GM18517 (cell line): ENCODE results near the gene DISC1.
"Not testable (repeated sequence)": the region's sequence is repeated elsewhere in the genome, so short reads cannot be mapped to it uniquely, and the experiment has no call there.

ENCODE experiments used
- ATAC-seq: cut with Tn5 transposase; IDR thresholded peaks from one replicate; pipeline ENCODE4 v1.9.1; 2021; ENCODE audit warnings: mild to moderate bottlenecking, moderate library complexity; ENCODE audit not compliant: unreplicated experiment

The DISC1 gene

GRCh38 chr1:231605149-231606100 is 21.2 kb upstream of the DISC1 start:
- ATAC-seq = no peak

- ATAC-seq = no peak
Observed at GRCh38 chr1:231606712-231607111, 19.9 kb upstream of the DISC1 start.

- no peak for ATAC-seq
Observed at GRCh38 chr1:231610388-231610787, 16.2 kb upstream of the DISC1 start.

GRCh38 chr1:231611111-231611510 is 15.5 kb upstream of the DISC1 start:
- ATAC-seq = no peak

GRCh38 chr1:231611851-231612250 is 14.7 kb upstream of the DISC1 start:
- ATAC-seq = no peak

GRCh38 chr1:231612393-231613089 is 14.0 kb upstream of the DISC1 start:
- ATAC-seq = peak; percentile 98

- no peak for ATAC-seq
Observed at GRCh38 chr1:231613419-231614349, 12.9 kb upstream of the DISC1 start.

- ATAC-seq = no peak
Observed at GRCh38 chr1:231616667-231617066, 9.9 kb upstream of the DISC1 start.

- ATAC-seq = no peak
Observed at GRCh38 chr1:231618609-231619256, 7.9 kb upstream of the DISC1 start.

GRCh38 chr1:231619257-231619634 is 7.3 kb upstream of the DISC1 start:
- ATAC-seq = no peak

GRCh38 chr1:231625042-231625441 is 1.5 kb upstream of the DISC1 start:
- not testable (repeated sequence) for ATAC-seq

GRCh38 chr1:231625975-231626534 is 535 bp upstream of the DISC1 start:
- no peak for ATAC-seq

GRCh38 chr1:231626951-231627614 is 493 bp downstream of the DISC1 start:
- no peak for ATAC-seq

- ATAC-seq = no peak
Observed at GRCh38 chr1:231628207-231628876, 1.8 kb downstream of the DISC1 start.

- no peak for ATAC-seq
Observed at GRCh38 chr1:231629132-231629531, 2.5 kb downstream of the DISC1 start.

- ATAC-seq = no peak
Observed at GRCh38 chr1:231630558-231631205, 4.1 kb downstream of the DISC1 start.

GRCh38 chr1:231631717-231632116 is 5.1 kb downstream of the DISC1 start:
- no peak for ATAC-seq

- no peak for ATAC-seq
Observed at GRCh38 chr1:231632119-231632518, 5.5 kb downstream of the DISC1 start.
